Measurements from ENCODE around the gene NARF. TPM values are rescaled to one million over a fixed set of nuclear protein-coding genes. Genes with fewer than 3 reads are reported as not detected.

Gene NARF
- total RNA-seq: 10 to 100 TPM; 39.7 to 52.7 (median 49.8) TPM
- polyA plus RNA-seq: 10 to 100 TPM; 29.6 to 37.8 TPM
- long read RNA-seq, donor 1, transcript NARF-204 (11 exons, 1,766 nt): minor isoform, 19 of 275 reads
- long read RNA-seq, donor 1, transcript NARF-209 (10 exons, 2,598 nt): minor isoform, 20 of 275 reads
- long read RNA-seq, donor 1, transcript NARF-201 (11 exons, 3,949 nt): major isoform, 147 of 275 reads
- long read RNA-seq, donor 1, transcript NARF-217 (7 exons, 785 nt): minor isoform, 7 of 275 reads
- long read RNA-seq, donor 1, partial matches to known transcripts: 8 of 275 reads
- long read RNA-seq, donor 1, other reads (novel, unspliced or antisense): 70 of 275 reads
- long read RNA-seq, donor 2, transcript NARF-201 (11 exons, 3,949 nt): major isoform, 28 of 72 reads
- long read RNA-seq, donor 2, partial matches to known transcripts: 31 of 72 reads
- long read RNA-seq, donor 2, other reads (novel, unspliced or antisense): 10 of 72 reads
- long read RNA-seq, donor 3, transcript NARF-201 (11 exons, 3,949 nt): major isoform, 31 of 72 reads
- long read RNA-seq, donor 3, transcript NARF-209 (10 exons, 2,598 nt): minor isoform, 13 of 72 reads
- long read RNA-seq, donor 3, partial matches to known transcripts: 6 of 72 reads
- long read RNA-seq, donor 3, other reads (novel, unspliced or antisense): 20 of 72 reads

DNA sequence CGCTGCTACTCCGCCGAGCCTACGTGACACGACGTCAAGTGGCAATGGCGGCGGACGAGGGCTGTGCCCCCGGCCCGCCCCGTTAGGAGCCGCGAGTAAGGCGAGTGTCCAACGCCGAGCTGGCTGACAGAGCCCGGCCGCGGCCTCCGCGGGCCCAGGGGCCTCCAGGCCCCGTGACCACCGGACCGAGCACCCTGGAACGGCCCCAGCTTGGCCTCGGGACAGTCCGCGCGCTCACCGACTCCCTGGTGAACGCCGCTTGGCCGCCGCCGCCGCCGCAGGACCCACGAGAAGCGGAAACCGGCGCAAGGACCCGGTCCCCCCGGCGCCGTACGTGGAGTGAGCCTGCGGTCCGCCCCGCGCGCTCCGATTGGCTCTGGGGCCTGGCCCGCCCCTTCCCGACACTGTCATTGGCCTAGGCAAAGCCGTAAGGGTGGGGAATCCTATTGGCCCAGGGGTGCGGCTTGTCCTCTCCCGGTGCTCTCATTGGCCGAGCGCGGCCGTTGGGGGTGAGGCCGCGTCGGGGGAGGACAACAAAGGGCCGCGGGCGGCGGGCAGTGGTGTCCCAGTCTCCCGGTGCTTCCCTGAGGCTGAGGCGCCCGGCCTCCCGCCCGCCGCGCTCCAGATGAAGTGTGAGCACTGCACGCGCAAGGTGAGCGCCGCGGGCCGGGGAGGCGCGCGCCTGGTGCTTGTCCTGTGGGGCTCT lies at the start of gene NARF:
Gene NARF, plus strand, starts transcription at position 563 of the 706 bp plus-strand sequence. Its CDS starts 63 bp downstream, at position 626.
- H3K4me1 ChIP-seq (ENCODE audit: insufficient read depth): peaks cover 20% of the 10 kb centered on the region
- TF ChIP-seq, protein P1, sequence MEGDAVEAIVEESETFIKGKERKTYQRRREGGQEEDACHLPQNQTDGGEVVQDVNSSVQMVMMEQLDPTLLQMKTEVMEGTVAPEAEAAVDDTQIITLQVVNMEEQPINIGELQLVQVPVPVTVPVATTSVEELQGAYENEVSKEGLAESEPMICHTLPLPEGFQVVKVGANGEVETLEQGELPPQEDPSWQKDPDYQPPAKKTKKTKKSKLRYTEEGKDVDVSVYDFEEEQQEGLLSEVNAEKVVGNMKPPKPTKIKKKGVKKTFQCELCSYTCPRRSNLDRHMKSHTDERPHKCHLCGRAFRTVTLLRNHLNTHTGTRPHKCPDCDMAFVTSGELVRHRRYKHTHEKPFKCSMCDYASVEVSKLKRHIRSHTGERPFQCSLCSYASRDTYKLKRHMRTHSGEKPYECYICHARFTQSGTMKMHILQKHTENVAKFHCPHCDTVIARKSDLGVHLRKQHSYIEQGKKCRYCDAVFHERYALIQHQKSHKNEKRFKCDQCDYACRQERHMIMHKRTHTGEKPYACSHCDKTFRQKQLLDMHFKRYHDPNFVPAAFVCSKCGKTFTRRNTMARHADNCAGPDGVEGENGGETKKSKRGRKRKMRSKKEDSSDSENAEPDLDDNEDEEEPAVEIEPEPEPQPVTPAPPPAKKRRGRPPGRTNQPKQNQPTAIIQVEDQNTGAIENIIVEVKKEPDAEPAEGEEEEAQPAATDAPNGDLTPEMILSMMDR (IDR thresholded peaks at IDR 0.05): peak in 1 of 3 donors; percentile 31
- TF ChIP-seq POLR2A (IDR thresholded peaks at IDR 0.05) (peak; percentile 100), EP300 (IDR thresholded peaks at IDR 0.05) (peak; percentile 49)
- H3K27ac ChIP-seq: peak within 1 kb of the TSS; percentile 99 to 100
- H3K27me3 ChIP-seq: no peaks in the 10 kb centered on the region
- intact Hi-C loops (cut with DNase I): no loop called here
- no peaks in the 10 kb centered on the region for H3K9me3 ChIP-seq
- WGBS, 3 donors: 0 to 1% (median 0%) methylated on average over 69 to 85 of the region's 85 CpGs
- DNase-seq: peak; percentile 97 to 98 (median 97)
- no peaks in the 10 kb centered on the region for H3K36me3 ChIP-seq
- peak within 1 kb of the TSS; percentile 97 for H3K4me3 ChIP-seq

DNA sequence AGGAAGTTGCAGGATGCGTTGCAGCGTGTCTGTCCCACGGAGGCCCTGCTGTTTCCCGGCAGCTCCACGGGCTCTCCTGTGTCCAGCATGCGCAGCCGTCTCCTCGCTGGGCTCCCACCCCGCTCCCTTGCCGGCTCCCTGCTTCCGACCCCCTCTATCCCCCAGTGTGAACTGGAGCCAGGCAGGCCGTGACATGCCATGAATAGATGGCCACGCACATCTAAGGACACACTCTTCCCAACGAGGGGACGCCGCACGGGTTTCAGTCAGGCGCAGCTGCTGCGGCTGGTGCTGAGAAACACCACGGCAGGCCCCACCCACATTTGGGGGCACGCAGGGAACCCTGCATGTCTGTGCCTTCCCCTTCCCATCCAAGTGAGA lies 49.6 kb upstream of the NARF start:
- intact Hi-C loops (cut with DNase I): no loop called here
- Histone ChIP-seq H3K36me3 (no peaks in the 10 kb centered on the region), H3K4me3 (no peak overlapping the region), H3K27me3 (no peaks in the 10 kb centered on the region), H3K9me3 (no peaks in the 10 kb centered on the region), H3K27ac (no peak overlapping the region), H3K4me1 (ENCODE audit: insufficient read depth) (peaks cover 3% of the 10 kb centered on the region)
- DNase-seq: no peak
- WGBS, 3 donors: 88 to 93% (median 92%) methylated on average over 21 of the region's 21 CpGs
- TF ChIP-seq POLR2A (IDR thresholded peaks at IDR 0.05): no peak
- TF ChIP-seq, protein P1 (IDR thresholded peaks at IDR 0.05): no peak
- no peak for TF ChIP-seq EP300 (IDR thresholded peaks at IDR 0.05)

DNA sequence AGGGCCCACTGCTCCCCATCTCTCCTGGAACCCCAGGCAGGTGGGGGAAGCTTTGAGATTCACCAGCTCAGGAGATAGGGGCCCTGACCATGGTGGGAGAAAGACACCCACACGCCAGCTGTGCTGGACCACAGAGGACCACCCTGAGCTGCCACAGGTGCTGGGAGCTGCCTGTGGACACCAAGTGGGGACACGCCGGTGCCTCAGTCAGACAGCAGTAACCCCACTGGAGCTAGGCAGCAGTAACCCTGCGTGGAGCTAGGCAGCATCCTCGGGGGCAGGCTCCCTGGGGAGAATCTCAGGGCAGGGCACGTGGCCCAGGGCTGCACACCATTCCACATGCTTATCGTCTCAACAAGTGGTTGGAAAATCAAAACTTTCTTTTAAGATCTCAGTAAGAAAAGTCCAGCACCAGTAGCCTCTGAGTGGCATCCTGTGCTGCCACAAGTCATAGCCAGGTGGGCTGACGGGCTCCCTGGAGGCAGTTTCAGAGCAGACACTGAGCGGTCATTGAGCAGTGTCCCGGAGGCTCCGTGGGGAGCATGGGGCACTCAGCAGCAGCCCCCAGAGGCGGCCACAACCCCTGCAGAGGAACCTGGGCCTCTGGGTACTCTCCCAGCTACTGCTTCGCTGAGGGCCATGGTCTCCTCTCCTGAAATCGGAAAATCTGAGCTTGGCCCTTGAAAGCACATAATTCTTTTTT lies 48.4 kb upstream of the NARF start:
- intact Hi-C loops (cut with DNase I): loop anchor here in 1 of 4 donors (10.0 kb wide), 1 partner anchor 55 kb away; the partner anchor contains the start of gene TEX19
- no peak overlapping the region for H3K27ac ChIP-seq
- H3K9me3 ChIP-seq: no peaks in the 10 kb centered on the region
- no peaks in the 10 kb centered on the region for H3K36me3 ChIP-seq
- TF ChIP-seq EP300 (IDR thresholded peaks at IDR 0.05) (no peak), POLR2A (IDR thresholded peaks at IDR 0.05) (no peak)
- TF ChIP-seq, protein P1 (IDR thresholded peaks at IDR 0.05): no peak
- H3K27me3 ChIP-seq: no peaks in the 10 kb centered on the region
- H3K4me1 ChIP-seq (ENCODE audit: insufficient read depth): peaks cover 3% of the 10 kb centered on the region
- no peak for DNase-seq
- H3K4me3 ChIP-seq: no peak overlapping the region
- 88 to 92% (median 89%) methylated on average over 14 of the region's 14 CpGs for WGBS, 3 donors
